Tibial nerve (tissue), 4 donors: ENCODE measurements around the gene PKP4. TPM values are rescaled to one million over a fixed set of nuclear protein-coding genes. Genes with fewer than 3 reads are reported as not detected.
"Not testable (repeated sequence)": the region's sequence is repeated elsewhere in the genome, so short reads cannot be mapped to it uniquely, and the experiment has no call there.

Source experiments
- DNase-seq, 2 donors: peaks; one replicate each; pipeline ENCODE4 v3.0.0-alpha.2; 2019; ENCODE audit warnings: low spot score in 2 of 2
- H3K27ac ChIP-seq, 4 donors: fragments of 200-600 bp; sonication (generic) in 3 of 4; one replicate each; pipeline ENCODE4 v1.5.1; 2017 to 2019; ENCODE audit warnings: mild to moderate bottlenecking in 1 of 4
- H3K27me3 ChIP-seq, 2 donors: fragments of 200-600 bp; sonication (generic) in 1 of 2; one replicate each; pipeline versions ENCODE4 v1.5.1 to v1.6.0; 2017 to 2019
- H3K36me3 ChIP-seq, 3 donors: fragments of 200-600 bp; sonication (generic); one replicate each; pipeline ENCODE4 v1.5.1; 2018 to 2019
- H3K4me1 ChIP-seq, 4 donors: fragments of 200-600 bp; sonication (generic) in 3 of 4; one replicate each; pipeline ENCODE4 v1.5.1; 2017 to 2019
- H3K4me3 ChIP-seq, 4 donors: fragments of 200-600 bp; sonication (generic) in 3 of 4; one replicate each; pipeline ENCODE4 v1.5.1; 2017 to 2019; ENCODE audit warnings: mild to moderate bottlenecking in 1 of 4, moderate library complexity in 1 of 4
- H3K9me3 ChIP-seq, 4 donors: fragments of 200-600 bp; sonication (generic) in 3 of 4; one replicate each; pipeline ENCODE4 v1.5.1; 2017 to 2019
- CTCF ChIP-seq, 5 experiments: fragments of 200-600 bp in 3 of 5; fragments of 450-650 bp in 2 of 5; sonication (generic) in 3 of 5; IDR thresholded peaks; one replicate each; pipeline ENCODE4 v1.5.1; 2016 to 2019; ENCODE audit warnings: antibody characterized with exemption in 5 of 5, mild to moderate bottlenecking in 3 of 5, moderate library complexity in 2 of 5
- EP300 ChIP-seq, 2 donors: sonication (generic); formaldehyde crosslinking; IDR thresholded peaks; one replicate each; pipeline ENCODE4 v1.6.1; 2017; ENCODE audit warnings: antibody characterized with exemption in 2 of 2, mild to moderate bottlenecking in 1 of 2
- POLR2A ChIP-seq, 2 donors: fragments of 450-650 bp; IDR thresholded peaks; one replicate each; pipeline ENCODE4 v1.6.1; 2017; ENCODE audit warnings: antibody characterized with exemption in 2 of 2, mild to moderate bottlenecking in 2 of 2, moderate library complexity in 2 of 2
- WGBS, 2 donors: methylation state at CpG; one replicate each; pipeline ENCODE4 v1.1.5; 2018; 5-methylcytosine and 5-hydroxymethylcytosine counted together
- total RNA-seq, 4 donors: library from RNA; depleted of rRNA; stranded (reverse); fragments of >200 nt; gene quantifications; one replicate each; pipeline ENCODE4 v1.1.0, GENCODE V29; 2016

Gene PKP4
- total RNA-seq, 4 donors from 2014 or later: 57.8 to 100 (median 92.0) TPM

GRCh38 chr2:158699323-158699722 lies 242.6 kb downstream of the PKP4 start:
- H3K9me3 ChIP-seq: peaks cover 0 to 19% (median 2%) of the 10 kb centered on the region in 4 donors
- no peaks in the 10 kb centered on the region for H3K27me3 ChIP-seq
- TF ChIP-seq CTCF (IDR thresholded peaks at IDR 0.05) (no peak), POLR2A (IDR thresholded peaks at IDR 0.05) (no peak)
- no peak overlapping the region for H3K27ac ChIP-seq
- no peak overlapping the region for H3K4me3 ChIP-seq
- WGBS, 2 donors: 49 to 56% methylated on average over 6 of the region's 6 CpGs
- H3K4me1 ChIP-seq: no peaks in the 10 kb centered on the region
- no peak for DNase-seq
- no peaks in the 10 kb centered on the region for H3K36me3 ChIP-seq

- Histone ChIP-seq H3K27me3 (no peaks in the 10 kb centered on the region), H3K4me3 (no peak overlapping the region), H3K4me1 (no peaks in the 10 kb centered on the region), H3K9me3 (peaks cover 0 to 28% (median 2%) of the 10 kb centered on the region in 4 donors), H3K27ac (no peak overlapping the region), H3K36me3 (no peaks in the 10 kb centered on the region)
- DNase-seq: no peak
- TF ChIP-seq POLR2A (IDR thresholded peaks at IDR 0.05): no peak
- no peak for TF ChIP-seq CTCF (IDR thresholded peaks at IDR 0.05)
- no peak for TF ChIP-seq EP300 (IDR thresholded peaks at IDR 0.05)
- 75 to 93% methylated on average over 3 of the region's 3 CpGs for WGBS, 2 donors
Measured at GRCh38 chr2:158701101-158701500, 244.3 kb downstream of the PKP4 start.

GRCh38 chr2:158702740-158703139 lies 246.0 kb downstream of the PKP4 start:
- H3K4me3 ChIP-seq: no peak overlapping the region
- H3K36me3 ChIP-seq: no peaks in the 10 kb centered on the region
- peaks cover 0 to 22% (median 0%) of the 10 kb centered on the region in 4 donors for H3K9me3 ChIP-seq
- H3K27ac ChIP-seq: no peak overlapping the region
- 88 to 92% methylated on average over 9 of the region's 9 CpGs for WGBS, 2 donors
- H3K4me1 ChIP-seq: no peaks in the 10 kb centered on the region
- no peaks in the 10 kb centered on the region for H3K27me3 ChIP-seq
- TF ChIP-seq CTCF (IDR thresholded peaks at IDR 0.05) (no peak), POLR2A (IDR thresholded peaks at IDR 0.05) (no peak), EP300 (IDR thresholded peaks at IDR 0.05) (no peak)
- DNase-seq: no peak

GRCh38 chr2:158704724-158705465 lies 248.1 kb downstream of the PKP4 start:
- not testable (repeated sequence) for H3K4me3 ChIP-seq, DNase-seq, H3K36me3 ChIP-seq, H3K27ac ChIP-seq, H3K27me3 ChIP-seq, H3K4me1 ChIP-seq
- WGBS, 2 donors: 93% methylated on average over 8 of the region's 8 CpGs
- H3K9me3 ChIP-seq: peaks cover 0 to 22% (median 0%) of the 10 kb centered on the region in 4 donors

GRCh38 chr2:158712791-158713522 lies 256.2 kb downstream of the PKP4 start:
- no peak for DNase-seq
- no peak for TF ChIP-seq CTCF (IDR thresholded peaks at IDR 0.05)
- WGBS, 2 donors: 95 to 98% methylated on average over 5 of the region's 5 CpGs
- Histone ChIP-seq H3K27me3 (no peaks in the 10 kb centered on the region), H3K36me3 (no peaks in the 10 kb centered on the region), H3K4me3 (no peak overlapping the region), H3K9me3 (peaks cover 0 to 12% (median 0%) of the 10 kb centered on the region in 4 donors), H3K4me1 (peaks cover 0 to 20% (median 0%) of the 10 kb centered on the region in 4 donors), H3K27ac (no peak overlapping the region)
